HEK293T (cell line): ENCODE data around the gene SLK.

Source experiments
- CTCF ChIA-PET: fragments of 350-600 bp; formaldehyde crosslinking; extraction: SDS; loops from one replicate; lab custom pipeline; 2021; ENCODE audit warnings: antibody characterized with exemption, inconsistent platforms; lab: Yijun Ruan, JAX
- POLR2A ChIA-PET: fragments of 350-600 bp; formaldehyde crosslinking; extraction: SDS; loops from one replicate; lab custom pipeline; 2020; ENCODE audit warnings: antibody characterized with exemption, inconsistent platforms; lab: Yijun Ruan, JAX
- DNase-seq: peaks from one replicate; pipeline ENCODE4 v3.0.0; 2012; ENCODE audit warnings: mixed read lengths; ENCODE audit errors: extremely low spot score
- ARNT ChIP-seq: fragments of 450-650 bp; IDR thresholded peaks from 2 replicates; pipeline ENCODE4 v1.6.1; 2017; ENCODE audit warnings: mild to moderate bottlenecking
- BHLHE40 ChIP-seq: fragments of 450-650 bp; IDR thresholded peaks from 2 replicates; pipeline ENCODE4 v1.6.1; 2016; ENCODE audit warnings: mild to moderate bottlenecking, moderate library complexity, borderline replicate concordance
- CTBP1 ChIP-seq: fragments of 450-650 bp; IDR thresholded peaks from 2 replicates; pipeline ENCODE4 v1.6.1; 2016; ENCODE audit warnings: borderline replicate concordance
- ELF4 ChIP-seq: fragments of 450-650 bp; IDR thresholded peaks from 2 replicates; pipeline ENCODE4 v1.6.1; 2017; ENCODE audit warnings: antibody characterized with exemption
- FOXA1 ChIP-seq: fragments of 450-650 bp; IDR thresholded peaks from 2 replicates; pipeline ENCODE4 v1.6.1; 2016; ENCODE audit warnings: mild to moderate bottlenecking
- FOXK2 ChIP-seq: fragments of 450-650 bp; IDR thresholded peaks from 2 replicates; pipeline ENCODE4 v1.6.1; 2016; ENCODE audit warnings: mild to moderate bottlenecking
- FOXM1 ChIP-seq: fragments of 450-650 bp; IDR thresholded peaks from 2 replicates; pipeline ENCODE4 v1.6.1; 2017; ENCODE audit warnings: mild to moderate bottlenecking, borderline replicate concordance
- HDGF ChIP-seq: fragments of 450-650 bp; IDR thresholded peaks from 2 replicates; pipeline ENCODE4 v1.6.1; 2017; ENCODE audit warnings: antibody characterized with exemption, borderline replicate concordance
- L3MBTL2 ChIP-seq: fragments of 450-650 bp; conservative IDR thresholded peaks from 2 replicates; pipeline ENCODE4 v1.6.1; 2016; ENCODE audit warnings: mild to moderate bottlenecking
- LEF1 ChIP-seq: fragments of 450-650 bp; IDR thresholded peaks from 2 replicates; pipeline ENCODE4 v1.6.1; 2017; ENCODE audit warnings: mild to moderate bottlenecking, borderline replicate concordance
- NFRKB ChIP-seq: fragments of 450-650 bp; IDR thresholded peaks from 2 replicates; pipeline ENCODE4 v1.6.1; 2016; ENCODE audit warnings: mild to moderate bottlenecking, moderate library complexity
- SP1 ChIP-seq: fragments of 450-650 bp; IDR thresholded peaks from 2 replicates; pipeline ENCODE4 v1.6.1; 2017
- SUZ12 ChIP-seq: fragments of 450-650 bp; IDR thresholded peaks from 2 replicates; pipeline ENCODE4 v1.6.1; 2016; ENCODE audit warnings: mild to moderate bottlenecking
- TARDBP ChIP-seq: fragments of 450-650 bp; IDR thresholded peaks from 2 replicates; pipeline ENCODE4 v1.6.1; 2016
- ZNF384 ChIP-seq: fragments of 450-650 bp; IDR thresholded peaks from 2 replicates; pipeline ENCODE4 v1.6.1; 2016
- TF ChIP-seq, protein P1 (sequence below): fragments of 450-650 bp; IDR thresholded peaks from 2 replicates; pipeline ENCODE4 v1.6.1; 2016

Gene SLK

DNA sequence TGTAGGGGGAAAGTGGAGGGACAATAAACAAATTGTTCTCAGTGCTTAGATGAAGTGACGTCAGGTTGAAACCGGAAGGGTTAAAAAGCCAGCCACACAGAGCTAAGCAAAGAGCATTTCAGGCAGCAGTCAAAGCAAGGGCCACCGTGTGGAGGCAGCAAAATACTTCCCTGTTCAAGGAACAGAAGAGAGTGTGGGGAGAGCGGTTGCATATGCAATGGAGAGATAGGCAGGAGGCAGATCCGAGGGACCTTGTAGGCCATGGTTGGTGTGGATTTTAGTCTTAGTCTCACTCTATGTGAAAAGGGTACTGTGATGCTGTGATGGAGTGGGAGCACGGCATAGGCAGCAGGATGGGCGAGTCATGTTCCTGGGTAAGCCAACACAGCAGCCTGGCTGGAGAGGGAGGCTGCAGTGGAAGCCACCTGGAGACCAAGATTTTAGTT is 45.2 kb upstream of the SLK start:
- DNase-seq = no peak
- ChIA-PET CTCF (no interaction called here), POLR2A (no interaction called here)
- TF ChIP-seq SUZ12 (no peak), ARNT (no peak), TARDBP (no peak), FOXM1 (no peak), ZNF384 (no peak), BHLHE40 (no peak), HDGF (no peak), FOXK2 (no peak), L3MBTL2 (no peak), ELF4 (no peak), LEF1 (no peak), CTBP1 (no peak), NFRKB (no peak), FOXA1 (no peak), SP1 (no peak)
- TF ChIP-seq, protein P1, sequence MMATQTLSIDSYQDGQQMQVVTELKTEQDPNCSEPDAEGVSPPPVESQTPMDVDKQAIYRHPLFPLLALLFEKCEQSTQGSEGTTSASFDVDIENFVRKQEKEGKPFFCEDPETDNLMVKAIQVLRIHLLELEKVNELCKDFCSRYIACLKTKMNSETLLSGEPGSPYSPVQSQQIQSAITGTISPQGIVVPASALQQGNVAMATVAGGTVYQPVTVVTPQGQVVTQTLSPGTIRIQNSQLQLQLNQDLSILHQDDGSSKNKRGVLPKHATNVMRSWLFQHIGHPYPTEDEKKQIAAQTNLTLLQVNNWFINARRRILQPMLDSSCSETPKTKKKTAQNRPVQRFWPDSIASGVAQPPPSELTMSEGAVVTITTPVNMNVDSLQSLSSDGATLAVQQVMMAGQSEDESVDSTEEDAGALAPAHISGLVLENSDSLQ = no peak

DNA sequence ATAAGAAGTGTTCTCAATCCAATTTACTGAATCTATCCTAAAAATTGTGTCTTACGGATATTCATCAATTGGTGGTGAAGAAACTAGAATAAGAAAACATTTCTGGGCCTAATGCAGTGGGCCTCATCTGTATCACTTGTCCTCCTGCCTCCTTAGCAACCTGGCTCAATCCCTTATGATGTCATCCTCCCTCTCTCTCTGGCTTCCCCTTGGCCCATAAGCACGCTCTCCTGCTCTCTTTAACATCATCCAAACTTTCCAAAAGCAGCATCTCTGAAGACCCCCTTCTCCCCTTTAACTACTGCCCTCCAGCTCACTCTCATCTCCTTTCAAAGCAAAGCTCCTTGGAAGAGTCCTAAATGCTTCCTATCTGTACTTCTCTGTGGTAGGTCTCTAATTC is 44.3 kb upstream of the SLK start:
- ChIA-PET CTCF (no interaction called here), POLR2A (no interaction called here)
- TF ChIP-seq SP1 (no peak), HDGF (no peak), LEF1 (no peak), SUZ12 (no peak), FOXM1 (no peak), TARDBP (no peak), BHLHE40 (no peak), FOXK2 (no peak), FOXA1 (no peak)
- no peak for DNase-seq

DNA sequence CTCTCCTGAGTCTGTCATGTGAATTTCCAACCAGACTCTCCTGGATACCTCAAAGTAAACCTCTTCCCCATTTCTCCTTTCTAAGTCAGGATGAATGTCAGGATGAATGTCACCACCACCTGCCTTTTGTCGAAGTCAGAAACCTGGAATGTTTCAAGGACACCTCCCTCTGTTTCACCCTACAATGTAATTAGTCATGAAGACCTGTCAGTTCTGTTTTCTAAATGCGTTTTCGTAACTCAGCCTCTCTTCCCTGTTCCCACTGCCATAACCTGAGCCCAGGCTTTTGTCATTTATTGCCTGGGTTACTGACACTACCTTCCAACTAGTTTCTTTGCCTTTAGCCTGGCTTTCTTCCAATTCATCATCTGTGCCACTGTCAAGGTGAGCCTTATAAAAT is 43.4 kb upstream of the SLK start:
- no peak for DNase-seq
- ChIA-PET CTCF (no interaction called here), POLR2A (no interaction called here)
- TF ChIP-seq SUZ12 (no peak), L3MBTL2 (no peak), BHLHE40 (no peak), HDGF (no peak), ARNT (no peak), TARDBP (no peak)
- TF ChIP-seq, protein P1 = no peak

DNA sequence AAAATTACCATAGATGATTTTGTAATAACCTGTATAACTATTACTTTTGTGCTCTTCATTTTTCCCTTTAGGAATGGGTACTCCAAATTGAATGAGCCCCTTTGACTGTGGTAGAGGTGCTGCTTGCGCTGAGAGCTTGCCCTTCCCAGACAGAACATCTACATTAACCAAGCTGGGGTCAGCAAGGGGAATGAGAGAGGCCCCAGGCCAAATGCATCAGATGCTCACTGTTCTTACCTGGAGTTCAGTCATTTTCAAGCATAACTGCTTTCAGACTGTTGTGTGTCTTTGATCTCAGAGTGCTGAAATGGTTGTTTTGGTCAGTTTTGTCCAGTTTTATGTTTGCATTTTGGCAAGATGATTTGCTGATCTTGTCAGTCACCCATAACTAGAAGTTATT is 41.3 kb upstream of the SLK start:
- ChIA-PET CTCF (no interaction called here), POLR2A (no interaction called here)
- no peak for DNase-seq
- TF ChIP-seq SP1 (no peak), ARNT (no peak), NFRKB (no peak), ZNF384 (no peak), HDGF (no peak), BHLHE40 (no peak), TARDBP (no peak), LEF1 (no peak), FOXA1 (no peak), FOXK2 (no peak), CTBP1 (no peak)
- TF ChIP-seq, protein P1 = no peak

DNA sequence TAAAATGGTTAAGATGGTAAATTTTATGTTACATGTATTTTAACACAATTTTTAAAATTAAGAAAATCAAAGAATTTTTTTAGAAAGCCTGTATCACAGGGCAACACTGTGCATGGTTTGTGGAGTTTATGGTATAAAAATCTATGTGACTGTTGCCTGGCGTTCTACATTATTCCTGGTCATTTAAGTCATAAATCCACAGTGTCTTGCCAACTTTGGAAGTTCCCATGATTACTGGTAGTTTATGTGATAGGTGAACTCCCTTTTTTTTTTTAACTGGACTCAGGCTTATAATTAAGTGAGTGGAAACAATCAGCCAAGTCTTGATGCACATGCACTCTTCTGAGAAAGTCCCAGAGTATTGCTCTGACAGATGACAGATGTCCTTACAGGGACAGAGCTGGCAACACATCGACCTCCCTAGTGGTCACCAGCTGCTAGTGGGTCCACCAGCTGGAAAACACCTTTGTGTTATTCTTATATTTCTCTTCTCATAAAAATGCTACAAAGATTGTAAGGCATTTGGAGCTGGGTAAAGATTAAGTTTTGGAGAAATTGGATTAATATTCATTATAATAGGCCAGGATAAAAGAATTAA is 40.1 kb upstream of the SLK start:
- POLR2A ChIA-PET = no interaction called here
- CTCF ChIA-PET = no interaction called here

DNA sequence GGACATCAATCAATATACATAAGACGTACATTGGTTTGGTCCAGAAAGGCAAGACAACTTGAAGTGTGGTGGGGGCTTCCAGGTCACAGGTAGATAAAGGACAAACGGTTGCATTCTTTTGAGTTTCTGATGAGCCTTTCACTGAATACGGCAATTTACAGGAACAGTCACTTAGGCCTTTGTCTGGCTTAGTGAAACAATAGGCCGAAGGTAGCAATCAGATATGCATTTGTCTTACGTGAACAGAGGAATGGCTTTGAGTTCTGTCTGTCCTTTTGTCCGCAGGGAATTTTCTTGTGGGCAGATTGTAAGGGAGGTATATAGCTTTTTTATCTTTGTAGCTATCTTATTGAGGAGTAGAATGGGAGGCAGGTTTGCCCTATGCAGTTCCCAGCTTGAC is 38.2 kb upstream of the SLK start:
- POLR2A ChIA-PET = interaction anchor here (1.2 kb wide), 1 partner anchor 11 kb away, joined by 4 read pairs; the partner anchor contains the start of gene STN1
- TF ChIP-seq TARDBP = no peak
- no peak for TF ChIP-seq FOXA1
- TF ChIP-seq CTBP1 = no peak
- no peak for TF ChIP-seq ARNT
- no peak for TF ChIP-seq BHLHE40
- CTCF ChIA-PET = interaction anchor here (0.6 kb wide), 1 partner anchor 29 kb away, joined by 3 read pairs; no protein-coding TSS in a partner anchor
- DNase-seq = no peak

More for the DNA sequence above, 40.1 kb upstream of the SLK start:
- TF ChIP-seq ZNF384 = no peak
- no peak for TF ChIP-seq BHLHE40
- TF ChIP-seq ELF4 = no peak
- TF ChIP-seq, protein P1 = peak; percentile 55
- TF ChIP-seq SUZ12 = no peak
- DNase-seq = no peak
